HFFc6 (cell line): ENCODE results near the gene ZNF330. TPM values are rescaled to one million over a fixed set of nuclear protein-coding genes. Genes with fewer than 3 reads are reported as not detected.
A peak's percentile ranks its signal among the peaks of the same experiment; 100 is the strongest.

Experiments
- DNase-seq: peaks from one replicate; pipeline ENCODE4 v3.0.0-alpha.2; 2018
- H3K27ac Mint-ChIP-seq: 2 replicates; pipeline ENCODE4 v1.8.0; 2020; ENCODE audit warnings: mild to moderate bottlenecking, mixed read lengths
- H3K27me3 Mint-ChIP-seq: 2 replicates; pipeline ENCODE4 v1.8.0; 2021; ENCODE audit warnings: mild to moderate bottlenecking, moderate library complexity, mixed read lengths; ENCODE audit not compliant: insufficient read depth
- H3K36me3 Mint-ChIP-seq: 2 replicates; pipeline ENCODE4 v1.8.0; 2021; ENCODE audit warnings: low read depth, mixed read lengths
- H3K4me1 Mint-ChIP-seq: 2 replicates; pipeline ENCODE4 v1.8.0; 2020; ENCODE audit warnings: low read depth, mixed read lengths
- H3K4me3 Mint-ChIP-seq: 2 replicates; pipeline ENCODE4 v1.8.0; 2020; ENCODE audit warnings: mild to moderate bottlenecking, moderate library complexity, mixed read lengths
- H3K9me3 Mint-ChIP-seq: 2 replicates; pipeline ENCODE4 v1.8.0; 2020; ENCODE audit warnings: mild to moderate bottlenecking, mixed read lengths
- CTCF ChIP-seq: fragments of 200-600 bp; sonication (generic); IDR thresholded peaks from 2 replicates; pipeline ENCODE4 v1.5.0; 2021; ENCODE audit warnings: antibody characterized with exemption, mild to moderate bottlenecking
- long read RNA-seq: library from polyadenylated mRNA; unstranded; transcript quantifications from one replicate; pipeline ENCODE4 v2.0.0, GENCODE V29; 2019
- total RNA-seq, 6 experiments: library from RNA; stranded (reverse); fragmentation: NEBNext Ultra II Directional; extraction: Animal tissue kit (Norgen Biotek cat#: 25700); gene quantifications; 2 replicates in 1 of 6; 3 replicates in 5 of 6; pipeline ENCODE4 v1.2.3, GENCODE V29; 2021

ZNF330 gene
- 10 to 100 TPM; 39.4 to 48.8 (median 42.2) TPM for total RNA-seq
- long read RNA-seq, partial matches to known transcripts = 7 of 7 reads
- long read RNA-seq, other reads (novel, unspliced or antisense) = 0 of 7 reads

DNA sequence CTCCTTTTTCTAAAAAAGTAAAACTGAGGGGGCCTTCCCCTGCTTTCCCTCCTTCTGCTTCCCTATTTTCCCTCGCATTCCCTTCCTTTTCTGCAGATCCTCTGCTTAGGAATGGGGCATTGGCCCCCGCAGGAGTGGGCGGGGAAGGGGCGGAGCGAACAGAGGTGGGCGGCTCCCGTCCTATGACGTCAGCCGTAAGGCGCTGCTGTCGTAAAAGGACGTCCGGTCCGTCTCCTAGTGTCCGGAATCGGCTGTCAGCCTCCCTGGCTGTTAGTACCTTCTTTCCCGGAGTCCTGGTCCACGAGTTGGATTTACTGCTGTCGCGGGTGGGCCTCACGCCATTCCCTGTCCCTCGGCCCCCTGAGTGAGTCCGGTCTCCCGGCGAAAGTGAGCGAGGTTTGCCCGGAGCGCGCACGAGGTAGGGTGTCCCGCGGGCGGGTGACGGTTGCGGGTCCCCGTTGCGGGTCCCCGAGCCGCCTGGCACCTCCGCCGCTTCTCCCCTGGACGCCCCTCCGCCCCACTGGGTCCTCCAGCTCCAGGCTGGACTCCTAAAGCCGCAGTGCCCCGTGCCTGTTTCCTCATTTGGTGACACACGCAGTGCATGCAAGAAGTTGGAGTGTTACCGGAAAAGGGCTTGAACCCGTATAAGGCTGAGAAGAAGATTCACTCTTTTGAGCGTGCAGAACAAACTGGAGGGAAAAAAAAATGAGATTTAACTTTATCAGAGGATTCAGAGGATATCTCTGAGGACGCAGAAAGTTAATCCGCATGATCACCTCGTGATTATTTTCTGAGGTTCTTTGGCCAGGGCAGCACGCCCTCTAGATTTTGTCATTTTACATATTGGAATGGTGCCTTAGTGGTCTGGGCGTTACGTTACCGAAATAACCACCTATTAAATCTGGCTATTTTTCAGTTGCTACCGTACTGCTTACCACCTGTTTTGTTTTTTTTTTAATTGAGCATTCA is at the start of gene ZNF330:
ZNF330 (plus strand) TSS at position 205 of the 969 bp plus-strand sequence. CDS start 1,477 bp downstream, outside the sequence.
- Mint-ChIP-seq H3K4me1 (peaks cover 47% of the 10 kb centered on the region), H3K36me3 (peaks cover 35% of the 10 kb centered on the region), H3K9me3 (no peaks in the 10 kb centered on the region), H3K27ac (peak within 1 kb of the TSS; percentile 94), H3K27me3 (no peaks in the 10 kb centered on the region; the same call in 1 of the 2 replicates), H3K4me3 (peak within 1 kb of the TSS; percentile 98)
- peak; percentile 89 for DNase-seq
- TF ChIP-seq CTCF = peak; percentile 67

GRCh38 chr4:141174457-141174856 is 46.2 kb upstream of the ZNF330 start:
- Mint-ChIP-seq H3K36me3 (no peaks in the 10 kb centered on the region), H3K4me1 (no peaks in the 10 kb centered on the region), H3K27me3 (peaks cover 5% of the 10 kb centered on the region; the same call in 1 of the 2 replicates), H3K27ac (no peak overlapping the region), H3K9me3 (no peaks in the 10 kb centered on the region), H3K4me3 (no peak overlapping the region)
- DNase-seq = no peak
- no peak for TF ChIP-seq CTCF

DNA sequence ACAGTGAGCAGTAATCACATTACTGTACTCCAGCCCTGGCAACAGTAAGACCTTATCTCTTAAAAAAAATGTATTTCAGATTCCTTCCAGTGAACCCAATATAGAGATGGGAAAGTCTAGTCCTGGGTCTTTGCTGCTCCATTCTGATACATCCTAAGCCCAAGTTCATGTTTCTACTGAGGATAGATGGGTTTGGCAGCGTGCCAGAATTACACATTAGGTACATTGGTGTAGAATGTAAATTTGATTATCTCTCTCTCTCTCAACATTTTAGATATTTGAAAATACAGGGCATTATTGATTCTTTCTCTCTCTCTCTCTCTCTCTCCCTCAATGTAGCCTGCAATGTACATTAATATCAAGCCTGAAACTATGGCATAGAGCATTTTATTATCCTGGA is 43.5 kb upstream of the ZNF330 start:
- TF ChIP-seq CTCF = no peak
- H3K4me3 Mint-ChIP-seq = no peak overlapping the region
- no peak overlapping the region for H3K27ac Mint-ChIP-seq
- H3K27me3 Mint-ChIP-seq = peaks cover 5% of the 10 kb centered on the region; the same call in 1 of the 2 replicates
- H3K9me3 Mint-ChIP-seq = no peaks in the 10 kb centered on the region
- DNase-seq = no peak
- no peaks in the 10 kb centered on the region for H3K4me1 Mint-ChIP-seq
- H3K36me3 Mint-ChIP-seq = no peaks in the 10 kb centered on the region

DNA sequence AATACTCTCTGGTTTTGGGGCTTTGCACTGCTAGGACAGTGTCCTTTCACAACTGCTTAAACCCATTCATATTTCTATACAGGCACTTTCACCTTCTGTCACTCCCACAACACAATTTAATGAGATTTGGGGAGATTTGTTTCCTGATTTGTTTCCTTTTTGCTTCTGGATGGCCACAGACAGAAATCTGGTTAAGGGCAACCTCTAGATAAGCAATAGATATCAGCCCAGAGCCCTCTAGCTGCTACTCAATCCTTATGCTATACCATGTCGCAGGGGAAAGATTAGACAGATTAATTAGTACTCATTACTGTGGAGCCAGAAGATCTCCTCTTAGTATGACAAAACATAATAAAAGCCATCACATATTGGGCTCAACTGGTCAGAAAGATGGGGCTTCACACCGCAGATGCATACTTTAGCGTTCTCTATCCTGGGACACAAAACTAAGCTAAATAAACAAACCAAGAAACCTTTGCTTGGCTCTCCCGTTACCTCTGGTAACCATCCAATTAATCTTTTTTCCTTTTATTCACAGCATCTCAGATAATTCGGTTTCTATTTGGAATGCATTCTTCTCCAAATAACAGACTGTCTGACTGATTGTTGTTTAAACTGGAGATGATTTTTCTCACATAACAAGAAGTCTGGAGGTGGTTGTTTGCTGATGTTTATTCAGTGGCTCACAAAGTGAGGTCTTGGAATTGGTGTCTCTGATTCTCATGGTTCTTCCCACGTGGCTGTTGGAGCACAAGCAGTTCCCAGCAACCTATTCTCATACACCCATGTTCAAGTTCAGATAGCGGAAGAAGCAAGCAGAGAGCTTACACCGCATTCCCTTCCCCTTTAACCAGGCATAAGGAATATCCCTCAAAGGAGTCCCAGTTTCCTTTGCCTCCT is 41.0 kb upstream of the ZNF330 start:
- Mint-ChIP-seq H3K27me3 (peaks cover 8% of the 10 kb centered on the region; the same call in 1 of the 2 replicates), H3K9me3 (no peaks in the 10 kb centered on the region), H3K36me3 (no peaks in the 10 kb centered on the region), H3K27ac (no peak overlapping the region), H3K4me1 (no peaks in the 10 kb centered on the region), H3K4me3 (no peak overlapping the region)
- no peak for DNase-seq
- TF ChIP-seq CTCF = no peak
